ENCODE results near the gene PES1. TPM values are rescaled to one million over a fixed set of nuclear protein-coding genes. Genes with fewer than 3 reads are reported as not detected.
"Not testable (repeated sequence)": the region's sequence is repeated elsewhere in the genome, so short reads cannot be mapped to it uniquely, and the experiment has no call there.

The PES1 gene
- total RNA-seq, 4 donors from 2014 or later, result 46.7 to 59.9 (median 53.1) TPM

DNA sequence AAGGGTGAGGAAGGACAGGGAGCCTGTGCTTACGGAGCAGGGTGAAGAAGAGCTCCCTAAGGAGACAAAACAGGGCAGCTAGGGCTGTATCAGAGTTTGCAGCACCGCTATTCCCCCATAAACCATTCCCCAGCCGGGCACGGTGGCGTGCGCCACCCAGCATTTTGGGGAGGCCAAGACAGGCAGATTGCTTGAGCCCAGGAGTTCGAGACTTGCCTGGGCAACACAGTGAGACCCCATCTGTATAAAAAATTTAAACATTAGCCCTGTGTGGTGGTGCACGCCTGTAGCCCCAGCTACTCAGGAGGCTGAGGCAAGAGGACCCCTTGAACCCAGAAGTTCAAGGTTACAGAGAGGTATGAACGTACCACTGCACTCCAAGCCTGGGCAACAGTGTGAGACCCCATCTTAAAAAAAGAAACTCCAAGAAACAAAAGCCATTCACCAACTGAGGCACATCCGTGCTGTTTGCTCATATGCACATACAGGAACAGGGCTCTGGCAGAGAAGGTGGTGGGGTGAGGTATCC lies 22.0 kb downstream of the PES1 start:
- no peak for DNase-seq (ENCODE audit: low spot score in 2 of 2)
- TF ChIP-seq POLR2A (IDR thresholded peaks at IDR 0.05), result no peak
- no peak for TF ChIP-seq CTCF (IDR thresholded peaks at IDR 0.05)
- TF ChIP-seq POLR2AphosphoS5 (IDR thresholded peaks at IDR 0.05), result no peak
- TF ChIP-seq EP300 (IDR thresholded peaks at IDR 0.05), result no peak
- 90% methylated on average over 9 of the region's 10 CpGs for WGBS

GRCh38 chr22:30568137-30568805 lies 23.4 kb downstream of the PES1 start:
- TF ChIP-seq POLR2AphosphoS5 (IDR thresholded peaks at IDR 0.05), result no peak
- no peak for TF ChIP-seq CTCF (IDR thresholded peaks at IDR 0.05)
- no peak for TF ChIP-seq EP300 (IDR thresholded peaks at IDR 0.05)
- no peak for TF ChIP-seq POLR2A (IDR thresholded peaks at IDR 0.05)
- Histone ChIP-seq H3K4me3 (no peak overlapping the region), H3K4me1 (no peaks in the 10 kb centered on the region), H3K27me3 (no peaks in the 10 kb centered on the region), H3K9me3 (no peaks in the 10 kb centered on the region), H3K27ac (no peak overlapping the region), H3K36me3 (no peaks in the 10 kb centered on the region)
- WGBS, result 70% methylated on average over 10 of the region's 10 CpGs
- no peak for DNase-seq (ENCODE audit: low spot score in 2 of 2)

More for the DNA sequence above, 22.0 kb downstream of the PES1 start:
- H3K27ac ChIP-seq, result no peak overlapping the region
- peaks cover 5% of the 10 kb centered on the region for H3K4me1 ChIP-seq
- no peaks in the 10 kb centered on the region for H3K9me3 ChIP-seq
- no peaks in the 10 kb centered on the region for H3K36me3 ChIP-seq
- H3K27me3 ChIP-seq, result no peaks in the 10 kb centered on the region
- no peak overlapping the region for H3K4me3 ChIP-seq

- WGBS, result 91% methylated on average over 6 of the region's 6 CpGs
Observed at GRCh38 chr22:30567277-30567676, 24.4 kb downstream of the PES1 start.

GRCh38 chr22:30566125-30566524 lies 25.6 kb downstream of the PES1 start:
- TF ChIP-seq CTCF (IDR thresholded peaks at IDR 0.05), result no peak
- no peak for TF ChIP-seq EP300 (IDR thresholded peaks at IDR 0.05)
- TF ChIP-seq POLR2AphosphoS5 (IDR thresholded peaks at IDR 0.05), result no peak
- TF ChIP-seq POLR2A (IDR thresholded peaks at IDR 0.05), result no peak
- H3K36me3 ChIP-seq, result no peaks in the 10 kb centered on the region
- DNase-seq (ENCODE audit: low spot score in 2 of 2), result no peak
- no peaks in the 10 kb centered on the region for H3K27me3 ChIP-seq
- no peaks in the 10 kb centered on the region for H3K9me3 ChIP-seq
- 69% methylated on average over 7 of the region's 7 CpGs for WGBS
- no peak overlapping the region for H3K4me3 ChIP-seq
- no peaks in the 10 kb centered on the region for H3K4me1 ChIP-seq
- no peak overlapping the region for H3K27ac ChIP-seq

More at GRCh38 chr22:30567277-30567676, 24.4 kb downstream of the PES1 start:
- not testable (repeated sequence) for H3K9me3 ChIP-seq; H3K27me3 ChIP-seq; H3K4me1 ChIP-seq; H3K27ac ChIP-seq; DNase-seq (ENCODE audit: low spot score in 2 of 2); H3K36me3 ChIP-seq; H3K4me3 ChIP-seq

DNA sequence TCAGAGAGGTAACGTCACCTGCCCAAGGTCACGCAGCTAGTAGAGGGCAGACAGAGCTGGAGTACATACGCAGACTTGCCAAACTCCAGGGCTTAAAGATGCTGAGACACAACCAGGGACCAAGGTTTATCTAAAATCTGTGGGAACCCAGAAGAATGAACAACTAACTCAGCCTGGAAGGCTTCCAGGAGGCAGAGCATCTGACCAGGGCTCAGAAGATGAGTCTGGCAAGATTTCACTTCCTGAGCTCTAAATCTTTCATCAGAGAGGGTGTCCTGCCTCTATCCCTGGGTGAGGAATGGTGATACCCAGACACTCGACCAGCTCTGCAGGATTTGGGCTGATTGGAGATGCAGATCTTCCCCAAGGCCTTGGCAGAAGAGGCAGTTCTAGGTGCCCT lies 26.4 kb downstream of the PES1 start:
- no peaks in the 10 kb centered on the region for H3K36me3 ChIP-seq
- H3K4me1 ChIP-seq, result no peaks in the 10 kb centered on the region
- H3K4me3 ChIP-seq, result no peak overlapping the region
- WGBS, result 88% methylated on average over 3 of the region's 4 CpGs
- no peaks in the 10 kb centered on the region for H3K9me3 ChIP-seq
- no peak for DNase-seq (ENCODE audit: low spot score in 2 of 2)
- TF ChIP-seq CTCF (IDR thresholded peaks at IDR 0.05) (no peak), POLR2AphosphoS5 (IDR thresholded peaks at IDR 0.05) (no peak), EP300 (IDR thresholded peaks at IDR 0.05) (no peak), POLR2A (IDR thresholded peaks at IDR 0.05) (no peak)
- no peak overlapping the region for H3K27ac ChIP-seq
- no peaks in the 10 kb centered on the region for H3K27me3 ChIP-seq
